NCI-H82 treated with DMSO at 0.1 percent for 48 hours (cell line): ENCODE data around the gene GTF3C2.
A peak's percentile ranks its signal among the peaks of the same experiment; 100 is the strongest.
"Not testable (repeated sequence)": the region's sequence is repeated elsewhere in the genome, so short reads cannot be mapped to it uniquely, and the experiment has no call there.

Source experiments
- DNase-seq: peaks from one replicate; lab custom pipeline; 2025; ENCODE audit not compliant: unreplicated experiment; lab: John Stamatoyannopoulos, UW

Gene GTF3C2

GRCh38 chr2:27322301-27322765, 34.2 kb downstream of the GTF3C2 start:
- no peak for DNase-seq

- DNase-seq: no peak
Measured at GRCh38 chr2:27320958-27321543, 35.5 kb downstream of the GTF3C2 start.

GRCh38 chr2:27319839-27320238, 36.7 kb downstream of the GTF3C2 start:
- not testable (repeated sequence) for DNase-seq

GRCh38 chr2:27316655-27317412, 39.7 kb downstream of the GTF3C2 start:
- no peak for DNase-seq

GRCh38 chr2:27315122-27315521, 41.4 kb downstream of the GTF3C2 start:
- no peak for DNase-seq

- no peak for DNase-seq
Measured at GRCh38 chr2:27314709-27315108, 41.9 kb downstream of the GTF3C2 start.

- DNase-seq: no peak
Measured at GRCh38 chr2:27313882-27314645, 42.5 kb downstream of the GTF3C2 start.

- no peak for DNase-seq
Measured at GRCh38 chr2:27312152-27312551, 44.4 kb downstream of the GTF3C2 start.

- no peak for DNase-seq
Measured at GRCh38 chr2:27309651-27310050, 46.9 kb downstream of the GTF3C2 start.

- no peak for DNase-seq
Measured at GRCh38 chr2:27308359-27308881, 48.1 kb downstream of the GTF3C2 start, which contains the start of gene UCN. Gene UCN (minus strand): TSS chr2:27308445. CDS start chr2:27307895, 550 bp downstream.

- DNase-seq: no peak
Measured at GRCh38 chr2:27307545-27308358, 48.8 kb downstream of the GTF3C2 start.

- DNase-seq: no peak
Measured at GRCh38 chr2:27307287-27307544, 49.3 kb downstream of the GTF3C2 start.

GRCh38 chr2:27306573-27307286, 49.8 kb downstream of the GTF3C2 start:
- DNase-seq: no peak

- no peak for DNase-seq
Measured at GRCh38 chr2:27306136-27306535, 50.4 kb downstream of the GTF3C2 start.

GRCh38 chr2:27305516-27305915, 51.0 kb downstream of the GTF3C2 start:
- no peak for DNase-seq

- no peak for DNase-seq
Measured at GRCh38 chr2:27304488-27305240, 51.9 kb downstream of the GTF3C2 start.

GRCh38 chr2:27303093-27304025, 53.2 kb downstream of the GTF3C2 start:
- DNase-seq: peak; percentile 62

- not testable (repeated sequence) for DNase-seq
Measured at GRCh38 chr2:27300606-27301005, 56.0 kb downstream of the GTF3C2 start.
